GM18507 (cell line): Measurements from ENCODE around the gene EEF1AKMT1.
"Not testable (repeated sequence)": the region's sequence is repeated elsewhere in the genome, so short reads cannot be mapped to it uniquely, and the experiment has no call there.

Experiments used
- DNase-seq: peaks from one replicate; pipeline ENCODE4 v3.0.0; 2011; ENCODE audit warnings: low read depth; ENCODE audit not compliant: insufficient read length; ENCODE audit errors: extremely low spot score
- FAIRE-seq: peaks from 2 replicates; lab custom pipeline; 2011; peaks lifted over from hg19 to GRCh38; lab: Jason Lieb, UNC

Gene EEF1AKMT1

DNA sequence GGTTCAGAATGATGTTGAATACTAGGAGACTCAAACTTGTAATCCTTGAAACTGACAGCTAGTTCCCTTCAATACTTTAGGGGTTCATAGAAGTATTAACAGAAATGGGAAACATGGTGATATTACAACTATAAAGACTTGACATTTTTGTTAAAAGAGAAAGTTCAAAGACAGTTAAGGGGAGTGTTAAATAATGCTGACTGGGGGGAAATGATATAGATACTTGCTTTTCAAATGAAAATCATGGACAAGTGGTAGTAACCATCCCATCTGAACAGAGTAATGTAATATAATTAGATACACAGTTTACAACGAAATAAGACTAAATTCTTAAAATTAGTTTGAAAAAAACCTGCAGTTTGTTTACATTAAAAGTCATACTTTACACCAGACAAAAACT lies 6.6 kb upstream of the EEF1AKMT1 start:
- DNase-seq (no peak), FAIRE-seq (no peak)

DNA sequence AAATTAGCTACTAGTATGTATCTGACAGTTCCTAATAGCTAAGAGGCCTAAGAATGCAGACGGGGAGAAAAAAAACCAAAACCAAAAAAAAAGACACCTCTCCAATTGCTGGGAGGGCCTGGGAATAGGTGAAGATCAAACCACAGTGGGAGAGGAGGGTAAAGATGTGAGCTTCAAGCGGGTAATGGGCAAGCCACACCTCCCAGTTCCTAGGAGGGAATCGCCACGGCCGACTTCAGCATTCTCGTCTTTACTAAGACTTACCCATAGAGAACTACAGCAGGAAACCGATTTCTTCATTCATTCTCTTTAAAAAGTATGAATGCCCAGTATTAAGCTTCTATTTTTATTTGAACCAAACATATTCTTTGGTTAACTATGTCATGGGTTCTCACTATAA lies 5.6 kb upstream of the EEF1AKMT1 start:
- FAIRE-seq, result no peak
- no peak for DNase-seq

DNA sequence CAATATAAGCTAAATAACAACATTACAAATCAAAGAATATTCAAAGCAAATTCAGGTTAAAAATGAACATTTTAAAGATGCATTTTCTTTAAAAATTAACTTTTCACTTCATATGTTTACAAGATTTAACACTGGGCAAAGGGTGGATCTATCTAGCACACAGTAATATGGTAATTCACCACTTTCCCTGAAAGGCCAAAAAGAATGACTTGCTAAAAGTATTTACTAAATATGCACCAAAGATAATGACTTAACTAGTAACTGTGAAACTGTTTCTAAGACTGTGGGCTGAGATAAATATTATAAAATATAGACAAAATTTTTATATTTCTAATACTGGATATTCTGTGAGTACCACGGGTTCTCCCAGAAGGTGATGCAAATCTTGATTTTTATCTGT lies 4.5 kb upstream of the EEF1AKMT1 start:
- DNase-seq (no peak), FAIRE-seq (no peak)

DNA sequence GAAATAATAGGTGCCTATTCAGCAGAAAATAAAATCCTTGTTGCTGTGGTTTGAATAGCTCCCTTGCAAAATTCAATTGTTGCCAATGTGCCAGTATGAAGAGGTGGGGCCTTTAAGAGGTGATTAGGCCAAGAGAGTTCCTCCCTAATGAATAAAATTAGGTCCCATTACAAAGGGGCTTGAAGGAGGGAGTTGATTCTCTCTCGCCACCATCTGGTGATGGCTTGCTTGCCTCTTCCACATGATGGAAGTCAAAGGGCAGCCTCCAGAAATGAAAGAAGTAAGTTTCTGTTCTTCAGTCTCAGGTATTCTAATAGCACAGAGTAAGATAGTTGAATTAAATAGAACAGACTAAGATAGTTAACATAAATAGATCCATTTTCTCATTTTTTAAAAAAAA lies 3.0 kb upstream of the EEF1AKMT1 start:
- no peak for DNase-seq
- no peak for FAIRE-seq

DNA sequence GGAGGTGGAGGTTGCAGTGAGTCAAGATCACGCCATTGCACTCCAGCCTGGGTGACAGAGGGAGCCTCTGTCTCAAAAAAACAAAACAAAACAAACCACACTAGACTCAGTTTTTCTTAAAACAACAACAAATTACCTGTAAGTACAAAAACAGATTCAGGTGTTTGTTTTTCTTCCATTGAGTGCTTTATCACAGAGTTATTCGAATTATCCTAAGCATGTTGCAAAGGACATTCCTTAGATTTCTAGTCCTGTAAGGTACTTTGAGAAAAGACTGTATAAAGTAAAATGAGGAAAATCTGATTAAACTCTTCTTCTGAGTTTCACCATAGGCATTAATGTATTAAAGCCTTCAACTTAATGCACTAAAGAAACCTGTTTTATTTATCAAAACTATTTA lies 2.2 kb upstream of the EEF1AKMT1 start:
- no peak for FAIRE-seq
- DNase-seq, result no peak

DNA sequence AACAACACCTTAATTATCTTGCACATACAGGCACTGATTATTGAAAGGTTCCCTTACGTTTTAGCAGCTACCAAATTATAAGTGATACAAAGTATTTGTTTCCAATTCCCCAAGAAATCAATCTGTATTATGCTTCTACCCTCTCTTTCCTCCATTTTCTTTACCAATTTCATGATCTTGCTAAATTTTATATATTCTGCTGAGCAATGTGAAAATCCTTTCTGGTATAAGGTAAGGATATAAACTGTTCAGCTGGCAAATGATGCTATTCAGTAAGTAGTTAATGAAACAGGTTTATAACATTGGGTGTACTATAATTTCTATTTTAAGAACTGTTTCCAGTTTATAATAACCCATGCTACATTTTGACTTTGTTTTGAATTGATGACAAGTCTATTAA lies 985 bp upstream of the EEF1AKMT1 start:
- FAIRE-seq (no peak), DNase-seq (no peak)

DNA sequence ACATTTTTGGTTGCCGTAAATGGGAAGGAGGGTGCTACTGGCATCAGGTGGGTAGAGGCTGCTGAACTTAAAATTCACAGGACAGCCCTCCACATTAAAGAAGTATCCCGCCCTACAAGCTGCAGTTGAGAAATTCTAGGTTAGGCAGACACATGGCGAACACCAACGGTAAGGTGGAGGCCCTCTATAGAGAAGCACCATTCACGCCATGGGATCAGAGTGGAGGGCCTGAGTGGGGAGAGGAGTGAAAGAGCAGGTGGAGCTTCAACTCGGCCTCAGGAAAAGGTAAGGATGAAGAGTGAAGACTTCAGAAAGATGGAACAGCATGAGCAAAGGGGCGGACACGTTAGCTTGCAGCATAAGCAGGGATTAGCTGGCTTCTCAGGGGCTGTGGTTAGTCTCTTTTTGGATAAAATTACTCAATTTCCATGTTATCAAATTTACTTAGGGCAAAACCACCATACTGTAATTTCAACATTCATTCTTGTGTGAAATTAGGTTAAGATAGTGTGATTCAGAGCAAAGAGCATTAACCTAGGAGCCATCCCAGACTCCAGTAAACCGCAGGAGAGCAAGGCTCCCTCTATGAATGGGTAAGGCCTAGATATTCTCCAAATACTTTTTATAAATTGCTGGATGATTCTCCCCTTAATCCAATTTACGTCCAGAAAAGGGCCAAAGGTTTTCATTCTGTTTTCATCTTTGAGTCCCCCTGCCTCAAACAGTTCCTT lies 1.2 kb downstream of the EEF1AKMT1 start:
- FAIRE-seq (no peak), DNase-seq (no peak)

DNA sequence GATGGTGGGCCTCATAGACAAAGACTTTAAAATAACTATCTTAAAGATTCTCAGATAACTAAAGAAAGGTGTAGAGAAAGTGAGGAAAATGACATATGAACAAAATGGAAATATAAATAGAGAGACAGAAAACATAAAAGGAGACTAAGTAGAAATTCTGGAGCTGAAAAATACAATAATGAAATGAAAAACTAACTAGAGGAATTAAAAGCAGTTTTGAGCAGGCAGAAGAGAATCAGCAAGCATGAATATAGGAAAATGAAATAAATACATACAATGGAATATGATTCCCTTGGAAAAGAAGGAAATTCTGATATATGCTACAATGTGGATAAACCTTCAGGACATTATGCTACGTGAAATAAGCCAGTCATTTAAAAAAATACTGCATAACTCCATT lies 3.9 kb downstream of the EEF1AKMT1 start:
- no peak for FAIRE-seq
- no peak for DNase-seq

DNA sequence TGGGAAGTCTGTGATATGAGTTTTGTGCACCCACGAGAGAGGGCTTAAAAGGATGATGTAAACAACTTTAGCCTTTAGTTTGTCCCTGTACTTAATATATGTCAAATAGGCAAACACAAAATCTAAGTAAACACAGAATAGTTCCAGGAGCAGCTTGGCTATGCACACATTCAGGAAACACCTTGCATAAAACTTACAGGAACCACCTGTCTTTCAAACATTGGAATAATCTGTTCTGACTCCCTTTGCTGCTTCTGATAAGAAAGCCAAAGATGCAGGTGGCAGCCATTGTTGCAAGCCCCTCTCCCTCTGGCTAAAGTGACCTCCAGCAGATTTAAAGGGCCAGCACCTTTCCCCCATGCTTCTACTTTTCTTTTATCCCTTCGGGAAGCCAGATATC lies 4.7 kb downstream of the EEF1AKMT1 start:
- no peak for DNase-seq
- no peak for FAIRE-seq

DNA sequence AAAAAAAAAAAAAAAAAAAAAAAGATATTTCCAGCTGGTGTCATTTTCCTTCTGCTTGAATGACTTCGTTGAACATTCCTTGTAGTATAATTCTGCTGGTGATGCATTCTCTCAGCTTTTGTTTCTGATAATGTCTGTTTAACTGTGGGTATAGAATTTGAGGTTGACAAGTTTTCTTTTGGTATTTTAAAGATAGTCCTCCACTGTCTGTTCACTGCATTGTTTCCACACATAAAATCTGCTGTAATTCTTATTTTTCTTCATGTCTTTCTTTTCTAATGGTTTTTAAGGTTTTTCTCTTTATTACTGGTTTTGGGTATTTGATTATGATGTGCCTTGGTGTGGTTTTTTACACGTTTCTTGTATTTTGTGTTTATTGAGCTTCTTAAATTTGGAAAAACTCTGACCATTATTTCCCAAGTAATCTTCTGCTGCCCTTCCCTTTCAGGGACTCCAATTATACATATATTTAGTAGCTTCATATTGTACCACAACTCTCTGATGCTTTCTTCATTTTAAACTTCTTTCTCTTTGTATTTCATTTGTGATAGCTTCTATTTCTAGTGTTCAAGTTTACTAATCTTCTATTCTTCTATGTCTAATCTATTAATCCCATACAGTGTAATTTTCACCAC lies 6.3 kb downstream of the EEF1AKMT1 start:
- DNase-seq (no peak), FAIRE-seq (peak; percentile 36)

DNA sequence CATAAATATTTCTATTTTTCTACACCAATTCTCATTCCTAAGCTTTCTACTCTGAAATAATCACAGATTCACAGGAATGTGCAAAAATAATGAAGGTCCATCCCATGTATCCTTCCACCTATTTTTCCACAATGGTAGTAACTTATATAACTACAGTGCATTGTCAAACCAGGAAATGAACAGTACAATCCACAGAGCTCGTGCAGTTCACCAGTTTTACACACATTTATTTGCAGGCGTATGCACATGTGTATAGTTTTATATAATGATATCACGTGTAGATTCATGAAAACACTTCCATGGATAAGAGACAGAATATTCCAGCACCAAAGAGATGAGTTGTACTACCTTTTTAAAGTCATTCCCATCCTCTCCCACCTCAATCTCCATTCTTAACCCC lies 12.9 kb downstream of the EEF1AKMT1 start:
- no peak for FAIRE-seq
- no peak for DNase-seq

DNA sequence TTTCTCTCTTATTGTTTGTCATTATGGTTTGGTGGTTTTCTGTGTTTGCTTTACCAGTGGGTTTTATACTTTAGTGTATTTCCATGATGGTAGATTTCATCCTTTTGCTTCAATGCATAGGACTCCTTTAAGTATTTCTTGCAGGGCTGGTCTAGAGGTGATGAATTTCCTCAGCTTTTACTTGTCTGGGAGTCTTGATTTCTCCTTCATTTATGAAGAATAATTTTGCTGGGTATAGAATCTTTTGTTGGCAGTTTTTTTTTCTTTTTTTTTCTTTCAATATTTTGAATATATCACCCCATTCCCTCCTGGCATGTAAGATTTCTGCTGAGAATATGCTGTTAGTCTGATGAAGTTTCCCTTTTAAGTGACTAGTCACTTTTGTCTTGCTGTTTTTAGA lies 19.8 kb downstream of the EEF1AKMT1 start:
- DNase-seq (no peak), FAIRE-seq (no peak)

DNA sequence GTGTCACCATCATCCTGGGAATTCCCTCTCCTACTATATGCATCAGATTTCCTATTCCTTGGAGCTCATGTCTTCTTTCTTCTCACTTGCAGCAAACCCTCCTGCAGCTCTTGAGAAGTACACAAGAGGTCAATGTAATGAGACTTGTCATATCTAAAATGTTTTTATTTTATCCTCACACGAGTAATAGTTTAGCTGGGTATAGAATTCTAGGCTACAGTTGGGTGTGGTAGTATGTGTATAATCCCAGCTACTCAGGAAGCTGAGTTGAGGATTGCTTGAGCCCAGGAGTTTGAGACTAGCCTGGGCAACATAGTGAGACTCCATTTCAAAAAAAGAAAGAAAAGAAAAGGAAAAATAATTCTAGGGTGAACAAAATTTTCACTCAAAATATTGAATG lies 24.4 kb downstream of the EEF1AKMT1 start:
- no peak for FAIRE-seq

DNA sequence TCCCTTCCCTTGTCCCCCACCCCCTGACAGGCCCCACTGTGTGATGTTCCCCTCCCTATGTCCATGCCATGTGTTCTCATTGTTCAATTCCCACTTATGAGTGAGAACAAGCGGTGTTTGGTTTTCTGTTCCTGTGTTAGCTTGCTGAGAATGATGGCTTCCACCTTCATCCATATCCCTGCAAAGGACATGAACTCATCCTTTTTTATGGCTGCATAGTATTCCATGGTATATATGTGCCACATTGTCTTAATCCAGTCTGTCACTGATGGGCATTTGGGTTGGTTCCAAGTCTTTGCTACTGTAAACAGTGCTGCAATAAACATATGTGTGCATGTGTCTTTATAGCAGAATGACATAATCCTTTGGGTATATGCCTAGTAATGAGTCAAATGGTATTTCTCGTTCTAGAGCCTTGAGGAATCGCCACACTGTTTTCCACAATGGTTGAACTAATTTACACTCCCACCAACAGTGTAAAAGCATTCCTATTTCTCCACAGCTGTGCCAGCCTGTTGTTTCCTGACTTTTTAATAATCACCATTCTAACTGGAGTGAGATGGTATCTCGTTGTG lies 29.8 kb downstream of the EEF1AKMT1 start:
- not testable (repeated sequence) for DNase-seq, FAIRE-seq

More for the DNA sequence above, 24.4 kb downstream of the EEF1AKMT1 start:
- DNase-seq, result no peak

DNA sequence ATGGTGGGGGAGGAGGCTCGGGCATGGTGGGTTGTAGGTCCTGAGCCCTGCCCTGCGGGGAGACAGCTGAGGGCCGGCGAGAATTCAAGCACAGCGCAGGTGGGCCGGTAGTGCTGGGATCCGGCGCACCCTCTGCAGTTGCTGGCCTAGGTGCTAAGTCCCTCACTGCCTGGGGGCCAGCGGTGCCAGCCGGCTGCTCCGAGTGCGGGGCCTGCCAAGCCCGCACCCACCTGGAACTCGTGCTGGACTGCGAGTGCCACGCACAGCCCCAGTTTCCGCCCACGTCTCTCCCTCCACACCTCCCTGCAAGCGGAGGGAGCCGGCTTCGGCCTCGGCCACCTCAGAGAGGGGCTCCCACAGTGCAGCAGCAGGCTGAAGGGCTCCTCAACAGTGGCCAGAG lies 33.7 kb downstream of the EEF1AKMT1 start:
- no peak for FAIRE-seq
- DNase-seq, result no peak

DNA sequence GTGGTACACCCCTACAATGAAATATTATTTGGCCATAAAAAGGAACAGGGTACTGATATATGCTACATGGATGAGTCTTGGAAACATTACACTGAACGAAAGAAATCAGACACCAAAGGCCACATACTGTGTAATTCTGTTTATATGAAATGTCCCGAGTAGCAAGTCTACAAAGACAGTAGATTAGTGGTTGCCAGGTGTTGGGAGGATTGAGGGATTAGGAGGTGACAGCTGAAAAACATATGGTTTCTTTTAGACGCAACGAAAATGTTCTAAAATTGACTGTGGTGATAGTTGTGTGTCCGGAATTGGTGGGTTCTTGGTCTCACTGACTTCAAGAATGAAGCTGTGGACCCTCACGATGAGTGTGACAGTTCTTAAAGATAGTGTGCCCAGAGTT lies 35.1 kb downstream of the EEF1AKMT1 start:
- DNase-seq, result no peak
- no peak for FAIRE-seq

DNA sequence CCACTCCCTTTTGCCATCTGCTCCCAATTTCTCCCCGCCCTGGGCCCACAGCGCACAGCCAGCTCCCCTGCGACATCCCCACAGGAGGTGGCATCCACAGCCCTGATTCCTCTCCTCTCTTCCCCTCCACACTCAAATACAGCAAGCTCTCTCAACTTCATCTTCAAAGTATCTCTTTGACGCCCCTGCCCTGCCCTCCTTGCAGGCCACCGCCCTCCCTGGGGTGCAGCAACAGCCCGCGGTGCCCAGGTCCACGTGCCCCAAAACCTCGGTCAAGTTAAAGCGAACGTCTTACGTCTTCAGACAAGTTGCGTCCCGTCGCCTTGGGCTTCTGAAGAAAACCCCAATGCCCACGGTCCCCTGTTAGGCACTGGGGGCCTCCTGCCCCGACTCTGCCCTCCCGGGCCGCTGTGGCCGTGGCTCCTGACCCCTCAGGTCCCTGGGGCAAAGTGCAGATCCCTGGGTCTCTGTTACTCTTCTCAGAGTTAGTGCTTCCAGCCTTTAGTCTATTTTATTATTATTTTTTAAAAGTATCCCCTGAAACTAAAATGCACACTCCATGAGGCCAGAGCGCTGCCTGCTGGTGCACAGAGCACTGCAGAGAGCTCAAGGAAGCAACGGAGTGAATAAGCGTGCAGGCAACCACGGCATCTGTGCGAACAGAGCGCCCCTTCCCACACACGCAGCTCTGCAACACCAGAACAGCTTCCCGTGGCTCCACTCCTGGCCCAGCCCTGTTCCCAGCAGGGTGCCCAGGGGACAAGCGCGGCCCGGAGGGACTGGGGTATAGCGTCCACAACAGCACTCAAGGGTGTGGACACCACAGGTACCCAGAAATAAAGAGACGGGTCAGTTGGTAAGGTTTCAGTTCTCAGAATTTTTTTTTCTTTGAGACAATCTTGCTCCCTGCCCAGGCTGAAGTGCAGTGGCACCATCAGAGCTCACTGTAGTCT lies 43.9 kb downstream of the EEF1AKMT1 start:
- DNase-seq (no peak), FAIRE-seq (no peak)

DNA sequence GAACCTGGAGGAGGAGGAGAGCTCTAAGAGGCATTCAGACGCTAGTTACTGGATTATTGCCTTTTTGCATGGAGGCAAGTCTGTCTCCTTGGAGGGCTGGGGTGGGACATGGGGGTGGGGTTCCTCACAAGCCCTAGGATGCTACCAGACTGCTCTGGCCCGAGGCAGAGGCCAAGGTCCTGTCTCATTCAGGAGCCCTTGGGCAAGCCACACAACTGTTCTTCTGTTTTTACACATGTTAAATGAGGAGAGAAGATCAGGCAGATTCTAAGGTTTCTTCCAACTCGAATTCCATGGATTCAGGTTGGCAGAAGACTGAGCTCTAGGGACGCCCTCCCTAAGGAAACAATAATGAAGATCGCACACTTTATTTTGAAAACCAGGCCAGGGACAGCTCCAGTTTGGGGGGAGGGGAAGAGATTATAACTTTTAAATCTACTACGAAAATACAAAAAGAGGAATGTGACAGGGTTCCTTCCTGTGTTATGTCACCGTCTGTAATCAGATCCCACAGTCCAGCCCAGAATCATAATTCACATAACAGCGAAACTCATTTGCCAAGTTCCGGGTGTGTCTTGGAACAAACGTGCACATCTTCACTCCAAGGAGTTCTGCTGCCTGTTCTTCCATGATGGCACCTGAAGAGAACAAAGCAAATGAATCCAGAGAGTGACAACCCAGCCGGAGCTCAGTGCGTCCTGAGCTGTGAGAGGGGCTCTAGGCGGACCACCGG lies 45.0 kb downstream of the EEF1AKMT1 start:
- FAIRE-seq, result no peak

DNA sequence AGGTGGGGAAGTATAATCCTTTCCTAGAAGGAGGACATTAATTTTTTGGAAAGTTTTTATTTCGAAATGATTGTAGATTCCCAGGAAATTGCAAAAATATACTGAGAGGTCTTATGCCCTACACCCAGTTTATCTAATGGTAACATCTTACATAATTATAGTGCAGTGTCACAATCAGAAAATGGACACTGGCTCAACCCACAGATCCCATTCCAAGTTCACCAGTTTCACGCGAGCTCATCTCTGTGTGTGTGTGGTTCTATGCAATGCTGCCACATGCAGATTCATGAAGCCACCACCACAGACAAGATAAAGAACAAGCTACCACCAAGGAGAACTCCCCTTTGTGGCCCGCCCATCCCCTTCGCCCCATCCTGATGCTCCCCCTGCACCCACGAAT lies 45.9 kb downstream of the EEF1AKMT1 start:
- no peak for DNase-seq

More for the DNA sequence above, 45.0 kb downstream of the EEF1AKMT1 start:
- DNase-seq, result no peak

More for the DNA sequence above, 45.9 kb downstream of the EEF1AKMT1 start:
- no peak for FAIRE-seq
